WTC11 (cell line): Measurements from ENCODE around the gene CBX2. TPM values are rescaled to one million over a fixed set of nuclear protein-coding genes. Genes with fewer than 3 reads are reported as not detected.

Source experiments
- ATAC-seq: fragments of 200-7000 bp; cut with Tn5 transposase; 2 replicates; pipeline ENCODE4 v1.10.0; 2021; ENCODE audit warnings: mild to moderate bottlenecking, moderate library complexity
- CTCF ChIA-PET: fragments of 300-600 bp; sonication (Branson Sonifier 250); formaldehyde crosslinking; loops from one replicate; lab custom pipeline; 2021; ENCODE audit warnings: antibody characterized with exemption; lab: Charles Lee
- POLR2A ChIA-PET: fragments of 350-600 bp; sonication (Branson Sonifier 250); formaldehyde crosslinking; loops from one replicate; lab custom pipeline; 2021; ENCODE audit warnings: antibody characterized with exemption; lab: Charles Lee
- DNase-seq: peaks from one replicate; pipeline ENCODE4 v3.0.0; 2021; ENCODE audit warnings: low spot score
- H3K27ac Mint-ChIP-seq: 2 replicates; pipeline ENCODE4 v1.8.0; 2021; ENCODE audit warnings: mixed read lengths
- H3K27me3 Mint-ChIP-seq: 2 replicates; pipeline ENCODE4 v1.8.0; 2021; ENCODE audit warnings: low read depth, mild to moderate bottlenecking, moderate library complexity, mixed read lengths
- H3K36me3 Mint-ChIP-seq: 2 replicates; pipeline ENCODE4 v1.8.0; 2021; ENCODE audit warnings: mixed read lengths
- H3K4me1 Mint-ChIP-seq: 2 replicates; pipeline ENCODE4 v1.8.0; 2022; ENCODE audit warnings: mixed read lengths
- H3K4me3 Mint-ChIP-seq: 2 replicates; pipeline ENCODE4 v1.8.0; 2021; ENCODE audit warnings: mild to moderate bottlenecking, moderate library complexity, mixed read lengths
- H3K9me3 Mint-ChIP-seq: 2 replicates; pipeline ENCODE4 v1.8.0; 2021; ENCODE audit warnings: mixed read lengths
- FOXK1 ChIP-seq: sonication (generic); formaldehyde crosslinking; IDR thresholded peaks from 2 replicates; pipeline ENCODE4 v1.8.0; 2022; ENCODE audit warnings: mild to moderate bottlenecking, moderate library complexity, missing genetic modification reagents
- GABPB1 ChIP-seq: sonication (generic); formaldehyde crosslinking; IDR thresholded peaks from 2 replicates; pipeline ENCODE4 v1.8.1; 2023; ENCODE audit warnings: mild to moderate bottlenecking, missing genetic modification reagents
- GTF2I ChIP-seq: fragments of 250-450 bp; sonication (Bioruptor Pico); conservative IDR thresholded peaks from 2 replicates; pipeline ENCODE4 v1.4.0; 2021; ENCODE audit warnings: mild to moderate bottlenecking
- MAX ChIP-seq: sonication (generic); formaldehyde crosslinking; IDR thresholded peaks from 2 replicates; pipeline ENCODE4 v1.8.0; 2022; ENCODE audit warnings: mild to moderate bottlenecking, missing genetic modification reagents
- NFATC4 ChIP-seq: fragments of 250-450 bp; sonication (Bioruptor Pico); IDR thresholded peaks from 2 replicates; pipeline ENCODE4 v1.9.0; 2021; ENCODE audit warnings: mild to moderate bottlenecking
- NR1H2 ChIP-seq: sonication (generic); formaldehyde crosslinking; IDR thresholded peaks from 2 replicates; pipeline ENCODE4 v1.9.0; 2021; ENCODE audit warnings: mild to moderate bottlenecking, moderate library complexity, missing genetic modification reagents
- PRDM15 ChIP-seq: sonication (generic); formaldehyde crosslinking; IDR thresholded peaks from 2 replicates; pipeline ENCODE4 v1.8.0; 2022; ENCODE audit warnings: missing genetic modification reagents
- RELA ChIP-seq: sonication (generic); formaldehyde crosslinking; IDR thresholded peaks from 2 replicates; pipeline ENCODE4 v1.8.1; 2022; ENCODE audit warnings: missing genetic modification reagents, mild to moderate bottlenecking, borderline replicate concordance
- SMAD3 ChIP-seq: sonication (generic); formaldehyde crosslinking; IDR thresholded peaks from 2 replicates; pipeline ENCODE4 v1.8.0; 2022; ENCODE audit warnings: missing genetic modification reagents, mild to moderate bottlenecking, borderline replicate concordance
- TEAD1 ChIP-seq: sonication (generic); formaldehyde crosslinking; IDR thresholded peaks from 2 replicates; pipeline ENCODE4 v1.8.0; 2022; ENCODE audit warnings: mild to moderate bottlenecking, missing genetic modification reagents
- TEAD4 ChIP-seq: sonication (generic); formaldehyde crosslinking; IDR thresholded peaks from 2 replicates; pipeline ENCODE4 v1.8.0; 2022; ENCODE audit warnings: mild to moderate bottlenecking, missing genetic modification reagents
- USF2 ChIP-seq: sonication (generic); formaldehyde crosslinking; IDR thresholded peaks from 2 replicates; pipeline ENCODE4 v1.8.1; 2023; ENCODE audit warnings: mild to moderate bottlenecking, missing genetic modification reagents, moderate library complexity
- ZNF671 ChIP-seq: fragments of 250-450 bp; sonication (Bioruptor Pico); IDR thresholded peaks from 2 replicates; pipeline ENCODE4 v1.8.0; 2021; ENCODE audit warnings: mild to moderate bottlenecking
- total RNA-seq: library from RNA; stranded (reverse); gene quantifications from 3 replicates; pipeline ENCODE4 v1.2.3, GENCODE V29; 2021
- TF ChIP-seq, protein P1 (sequence below): sonication (generic); formaldehyde crosslinking; IDR thresholded peaks from 2 replicates; pipeline ENCODE4 v1.8.0; 2023; ENCODE audit warnings: missing genetic modification reagents, mild to moderate bottlenecking, borderline replicate concordance
- TF ChIP-seq, protein P2 (sequence below): sonication (generic); formaldehyde crosslinking; IDR thresholded peaks from 2 replicates; pipeline ENCODE4 v1.8.1; 2023; ENCODE audit warnings: mild to moderate bottlenecking, missing genetic modification reagents
- TF ChIP-seq, protein P3 (sequence below): fragments of 250-450 bp; sonication (Bioruptor Pico); conservative IDR thresholded peaks from 2 replicates; pipeline ENCODE4 v1.9.0; 2021; ENCODE audit warnings: mild to moderate bottlenecking

CBX2 gene
- total RNA-seq, 1 experiment from 2014 or later: 85.5 TPM

DNA sequence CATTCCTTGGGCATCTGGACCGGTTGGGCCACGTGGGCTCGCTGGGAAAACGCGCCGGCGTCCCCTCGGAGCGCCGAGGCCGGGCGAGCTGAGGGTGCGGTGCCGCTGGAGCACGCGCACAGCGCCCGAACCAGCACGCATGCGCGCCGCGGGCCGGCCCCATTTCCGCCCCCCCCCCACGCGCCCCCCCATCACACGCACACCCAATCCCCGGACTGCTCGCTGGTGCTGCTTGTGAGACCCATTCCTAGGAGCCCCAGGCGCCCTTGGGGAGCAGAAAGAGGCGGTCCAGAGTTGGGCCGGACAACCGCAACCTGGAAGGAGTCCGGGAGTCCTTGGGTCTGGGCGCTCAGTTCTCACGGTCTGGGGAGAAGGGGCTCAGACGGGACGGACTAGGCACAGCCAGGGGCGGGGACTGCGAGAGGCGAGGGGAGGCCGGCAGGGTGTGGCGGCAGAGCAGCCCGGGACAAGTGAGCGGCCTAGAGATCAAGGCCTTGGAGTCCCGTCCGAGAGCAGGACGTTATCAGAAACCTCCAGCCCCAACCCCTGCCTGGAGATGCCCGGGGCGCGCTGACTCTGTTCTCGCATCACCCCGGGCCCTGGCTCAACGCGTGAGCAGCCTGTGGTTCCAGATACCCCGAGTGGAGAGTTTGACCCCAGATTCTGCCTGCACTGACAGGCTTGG, 24.9 kb downstream of the CBX2 start (continued):
- TF ChIP-seq USF2 (0 out of 2 replicates have a peak, but pooled peaks have one; percentile 21), SMAD3 (CRISPR knock-in tag) (no peak), FOXK1 (CRISPR knock-in tag) (peak; percentile 48; the same call in 1 of the 2 replicates), MAX (CRISPR knock-in tag) (peak; percentile 86; the same call in 1 of the 2 replicates), NR1H2 (CRISPR knock-in tag) (no peak)

DNA sequence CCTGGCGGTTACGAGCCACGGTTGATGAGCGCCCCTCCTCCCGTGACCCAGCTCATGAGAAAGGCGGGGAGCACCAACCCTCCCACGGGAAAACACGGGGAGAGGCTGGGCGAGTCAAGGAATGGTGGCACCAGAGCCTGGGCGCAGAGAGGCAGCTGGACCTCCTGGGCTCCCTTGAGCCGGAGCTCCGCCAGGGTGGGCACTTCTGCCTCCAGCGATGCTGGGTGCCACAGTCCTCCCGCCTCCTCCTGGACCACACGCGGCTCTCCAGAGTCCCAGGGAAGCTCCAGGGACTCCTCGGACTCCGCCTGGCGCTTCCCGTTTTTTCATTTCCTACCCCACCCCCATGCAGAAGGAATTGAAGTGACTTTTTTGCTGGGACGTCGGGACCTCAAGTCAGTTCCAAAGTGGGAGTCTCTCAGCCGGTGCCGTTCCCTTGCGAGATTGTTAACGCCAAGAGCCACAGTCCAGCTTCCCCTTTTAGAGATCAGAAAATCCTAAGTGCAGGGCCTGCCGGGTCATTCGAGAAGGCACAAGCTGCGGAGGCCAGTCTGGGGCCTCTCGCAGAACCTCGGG, 25.6 kb downstream of the CBX2 start:
- no peaks in the 10 kb centered on the region for H3K9me3 Mint-ChIP-seq
- TF ChIP-seq, protein P1, sequence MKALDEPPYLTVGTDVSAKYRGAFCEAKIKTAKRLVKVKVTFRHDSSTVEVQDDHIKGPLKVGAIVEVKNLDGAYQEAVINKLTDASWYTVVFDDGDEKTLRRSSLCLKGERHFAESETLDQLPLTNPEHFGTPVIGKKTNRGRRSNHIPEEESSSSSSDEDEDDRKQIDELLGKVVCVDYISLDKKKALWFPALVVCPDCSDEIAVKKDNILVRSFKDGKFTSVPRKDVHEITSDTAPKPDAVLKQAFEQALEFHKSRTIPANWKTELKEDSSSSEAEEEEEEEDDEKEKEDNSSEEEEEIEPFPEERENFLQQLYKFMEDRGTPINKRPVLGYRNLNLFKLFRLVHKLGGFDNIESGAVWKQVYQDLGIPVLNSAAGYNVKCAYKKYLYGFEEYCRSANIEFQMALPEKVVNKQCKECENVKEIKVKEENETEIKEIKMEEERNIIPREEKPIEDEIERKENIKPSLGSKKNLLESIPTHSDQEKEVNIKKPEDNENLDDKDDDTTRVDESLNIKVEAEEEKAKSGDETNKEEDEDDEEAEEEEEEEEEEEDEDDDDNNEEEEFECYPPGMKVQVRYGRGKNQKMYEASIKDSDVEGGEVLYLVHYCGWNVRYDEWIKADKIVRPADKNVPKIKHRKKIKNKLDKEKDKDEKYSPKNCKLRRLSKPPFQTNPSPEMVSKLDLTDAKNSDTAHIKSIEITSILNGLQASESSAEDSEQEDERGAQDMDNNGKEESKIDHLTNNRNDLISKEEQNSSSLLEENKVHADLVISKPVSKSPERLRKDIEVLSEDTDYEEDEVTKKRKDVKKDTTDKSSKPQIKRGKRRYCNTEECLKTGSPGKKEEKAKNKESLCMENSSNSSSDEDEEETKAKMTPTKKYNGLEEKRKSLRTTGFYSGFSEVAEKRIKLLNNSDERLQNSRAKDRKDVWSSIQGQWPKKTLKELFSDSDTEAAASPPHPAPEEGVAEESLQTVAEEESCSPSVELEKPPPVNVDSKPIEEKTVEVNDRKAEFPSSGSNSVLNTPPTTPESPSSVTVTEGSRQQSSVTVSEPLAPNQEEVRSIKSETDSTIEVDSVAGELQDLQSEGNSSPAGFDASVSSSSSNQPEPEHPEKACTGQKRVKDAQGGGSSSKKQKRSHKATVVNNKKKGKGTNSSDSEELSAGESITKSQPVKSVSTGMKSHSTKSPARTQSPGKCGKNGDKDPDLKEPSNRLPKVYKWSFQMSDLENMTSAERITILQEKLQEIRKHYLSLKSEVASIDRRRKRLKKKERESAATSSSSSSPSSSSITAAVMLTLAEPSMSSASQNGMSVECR (CRISPR knock-in tag): no peak
- no peak for TF ChIP-seq PRDM15 (CRISPR knock-in tag)
- TF ChIP-seq, all 79 proteins: peak for 0
- Mint-ChIP-seq H3K27me3 (peaks cover 100% of the 10 kb centered on the region), H3K27ac (no peak overlapping the region), H3K36me3 (no peaks in the 10 kb centered on the region), H3K4me3 (peak overlapping the region; percentile 48), H3K4me1 (peaks cover 60% of the 10 kb centered on the region)
- ChIA-PET CTCF (interaction anchor here (0.9 to 20.8 kb wide), 7 partner anchors 14 to 167 kb away, joined by 4 to 464 read pairs (median 15); partner anchors contain the start of gene CBX4), POLR2A (interaction anchor here (0.9 to 2.9 kb wide), 3 partner anchors 14 to 36 kb away, joined by 3 to 11 read pairs (median 3); partner anchors contain the start of gene CBX4)
- DNase-seq (no peak), ATAC-seq (no peak)

DNA sequence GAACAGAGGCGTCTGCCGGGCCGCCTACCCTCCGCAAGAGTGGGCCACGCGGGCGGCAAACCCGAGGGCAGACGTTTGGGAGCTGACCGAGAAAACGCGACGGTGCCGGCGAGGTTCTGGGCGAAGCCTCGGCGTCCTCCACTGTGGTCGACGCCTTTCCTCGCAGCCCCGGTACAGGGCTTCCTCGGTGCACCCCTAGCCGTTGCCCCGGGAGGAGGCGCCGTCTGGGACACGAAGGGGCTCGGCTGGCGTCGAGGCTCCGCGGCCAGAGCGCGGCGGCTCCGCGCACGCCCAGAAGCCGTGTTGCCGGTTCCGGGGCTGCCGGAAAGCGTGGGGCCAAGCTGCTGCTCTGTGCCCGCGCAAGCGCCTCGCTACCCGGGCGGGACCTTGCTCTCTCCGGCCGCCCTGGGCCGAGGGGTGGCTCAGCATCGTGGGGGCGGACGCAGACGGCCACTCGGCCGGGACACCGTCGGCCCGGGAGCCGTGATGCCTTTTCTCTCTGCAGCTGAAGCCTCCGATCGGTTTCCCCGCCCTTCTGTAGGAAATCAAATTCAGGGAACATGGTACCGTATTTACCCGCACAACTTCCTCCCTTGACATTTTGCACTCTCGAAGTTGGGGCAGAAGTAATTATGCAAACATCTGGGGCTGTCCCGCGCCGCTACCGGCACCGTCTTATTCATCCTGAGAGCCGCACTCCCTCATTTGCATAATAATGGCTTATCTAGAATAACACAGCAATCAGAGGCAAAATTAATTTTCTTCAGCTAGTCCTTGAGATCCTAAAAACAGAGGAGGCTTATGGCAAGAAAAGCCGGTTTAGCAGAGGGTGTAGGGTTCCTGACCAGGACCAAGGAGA, 26.3 kb downstream of the CBX2 start:
- H3K4me3 Mint-ChIP-seq: peak overlapping the region; percentile 53
- peaks cover 100% of the 10 kb centered on the region for H3K27me3 Mint-ChIP-seq
- ChIA-PET POLR2A (interaction anchor here (0.9 to 2.9 kb wide), 3 partner anchors 15 to 35 kb away, joined by 3 to 11 read pairs (median 3); partner anchors contain the start of gene CBX4), CTCF (interaction anchor here (0.7 to 20.8 kb wide), 11 partner anchors 8 to 320 kb away, joined by 3 to 464 read pairs (median 6); partner anchors contain the start of gene CBX4)
- no peak overlapping the region for H3K27ac Mint-ChIP-seq
- ATAC-seq (no peak; the same call in 1 of the 2 replicates), DNase-seq (peak; percentile 50)
- no peaks in the 10 kb centered on the region for H3K9me3 Mint-ChIP-seq
- peaks cover 62% of the 10 kb centered on the region for H3K4me1 Mint-ChIP-seq
- no peaks in the 10 kb centered on the region for H3K36me3 Mint-ChIP-seq
- TF ChIP-seq RELA (CRISPR knock-in tag) (0 out of 2 replicates have a peak, but pooled peaks have one; percentile 58), ZNF671 (CRISPR knock-in tag) (no peak), TEAD1 (CRISPR knock-in tag) (no peak), NFATC4 (CRISPR knock-in tag) (no peak), GABPB1 (peak; percentile 61; the same call in 1 of the 2 replicates), FOXK1 (CRISPR knock-in tag) (peak; percentile 57; the same call in 1 of the 2 replicates), GTF2I (no peak), TEAD4 (CRISPR knock-in tag) (no peak)
- TF ChIP-seq, protein P2, sequence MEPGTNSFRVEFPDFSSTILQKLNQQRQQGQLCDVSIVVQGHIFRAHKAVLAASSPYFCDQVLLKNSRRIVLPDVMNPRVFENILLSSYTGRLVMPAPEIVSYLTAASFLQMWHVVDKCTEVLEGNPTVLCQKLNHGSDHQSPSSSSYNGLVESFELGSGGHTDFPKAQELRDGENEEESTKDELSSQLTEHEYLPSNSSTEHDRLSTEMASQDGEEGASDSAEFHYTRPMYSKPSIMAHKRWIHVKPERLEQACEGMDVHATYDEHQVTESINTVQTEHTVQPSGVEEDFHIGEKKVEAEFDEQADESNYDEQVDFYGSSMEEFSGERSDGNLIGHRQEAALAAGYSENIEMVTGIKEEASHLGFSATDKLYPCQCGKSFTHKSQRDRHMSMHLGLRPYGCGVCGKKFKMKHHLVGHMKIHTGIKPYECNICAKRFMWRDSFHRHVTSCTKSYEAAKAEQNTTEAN (CRISPR knock-in tag): no peak
- TF ChIP-seq, protein P3, sequence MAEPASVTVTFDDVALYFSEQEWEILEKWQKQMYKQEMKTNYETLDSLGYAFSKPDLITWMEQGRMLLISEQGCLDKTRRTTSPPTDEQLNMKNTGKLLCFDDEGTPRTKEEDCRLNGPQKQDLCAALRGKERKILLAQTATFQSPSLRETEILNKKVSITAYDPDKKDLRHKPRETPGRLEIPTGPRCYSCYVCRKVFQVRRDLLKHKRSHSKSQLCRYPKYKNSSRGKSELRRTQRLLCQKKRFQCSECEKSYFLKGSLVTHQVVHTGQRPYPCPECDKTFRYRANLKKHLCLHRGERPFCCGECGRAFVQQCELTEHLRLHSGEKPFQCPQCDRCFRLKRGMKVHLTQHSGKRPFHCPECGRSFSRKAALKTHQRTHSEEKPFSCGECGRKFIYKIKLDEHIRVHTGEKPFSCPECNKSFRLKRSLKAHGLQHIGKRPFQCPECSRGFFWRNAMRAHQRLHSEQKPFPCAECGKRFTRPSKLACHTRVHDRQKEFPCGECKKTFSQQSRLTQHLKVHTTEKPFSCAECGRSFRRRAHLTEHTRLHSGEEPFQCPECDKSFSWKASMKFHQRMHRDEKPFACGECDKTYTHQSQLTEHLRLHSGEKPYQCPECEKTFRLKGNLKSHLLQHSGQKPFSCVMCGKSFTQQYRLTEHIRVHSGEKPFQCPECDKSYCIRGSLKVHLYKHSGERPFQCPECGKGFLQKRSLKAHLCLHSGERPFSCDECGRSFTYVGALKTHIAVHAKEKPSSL: no peak
